ENCODE results near the gene GJA1. TPM values are rescaled to one million over a fixed set of nuclear protein-coding genes. Genes with fewer than 3 reads are reported as not detected.
A peak's percentile ranks its signal among the peaks of the same experiment; 100 is the strongest.
"Not testable (repeated sequence)": the region's sequence is repeated elsewhere in the genome, so short reads cannot be mapped to it uniquely, and the experiment has no call there.

Gene GJA1
- 90.7 and 190 TPM in 2 replicates for total RNA-seq (ENCODE audit: low replicate concordance)
- long read RNA-seq, transcript GJA1-204 (2 exons, 3,152 nt), result major isoform, 15 of 29 reads
- long read RNA-seq, partial matches to known transcripts, result 13 of 29 reads
- long read RNA-seq, other reads (novel, unspliced or antisense), result 1 of 29 reads

- H3K9me3 Mint-ChIP-seq, result no peaks in the 10 kb centered on the region
- peak within 1 kb of the TSS; percentile 89 for H3K27ac Mint-ChIP-seq
- H3K4me1 Mint-ChIP-seq (ENCODE audit: unreplicated experiment), result peaks cover 24% of the 10 kb centered on the region
- H3K27me3 Mint-ChIP-seq, result peaks cover 5% of the 10 kb centered on the region
- H3K4me3 Mint-ChIP-seq, result peak within 1 kb of the TSS; percentile 96
- DNase-seq (ENCODE audit: extremely low spot score, unreplicated experiment), result no peak
- no peaks in the 10 kb centered on the region for H3K36me3 Mint-ChIP-seq
- peak; percentile 22 for TF ChIP-seq CTCF (conservative IDR thresholded peaks at IDR 0.05)
Observed at GRCh38 chr6:121435444-121436069, at the start of gene GJA1. GJA1 (plus strand) TSS chr6:121435646; CDS start chr6:121446848, 11,202 bp downstream.

DNA sequence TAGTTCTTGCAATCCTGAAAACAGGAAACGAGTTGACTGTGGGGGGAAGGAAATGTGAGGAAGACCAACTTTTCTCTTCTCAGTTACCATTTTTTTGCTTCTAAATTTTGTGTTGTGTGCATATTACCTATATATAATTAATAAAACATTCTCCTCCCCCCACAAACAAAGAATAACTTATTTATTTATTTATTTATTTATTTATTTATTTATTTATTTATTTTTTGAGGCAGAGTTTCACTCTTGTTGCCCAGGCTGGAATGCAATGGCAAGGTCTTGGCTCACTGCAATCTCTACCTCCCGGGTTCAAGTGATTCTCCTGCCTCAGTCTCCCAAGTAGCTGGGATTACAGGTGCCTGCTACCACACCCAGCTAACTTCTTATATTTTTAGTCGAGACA, 48.9 kb upstream of the GJA1 start:
- H3K36me3 Mint-ChIP-seq; DNase-seq (ENCODE audit: extremely low spot score, unreplicated experiment); H3K9me3 Mint-ChIP-seq; H3K27me3 Mint-ChIP-seq; H3K4me1 Mint-ChIP-seq (ENCODE audit: unreplicated experiment); H3K27ac Mint-ChIP-seq; H3K4me3 Mint-ChIP-seq: not testable (repeated sequence)

DNA sequence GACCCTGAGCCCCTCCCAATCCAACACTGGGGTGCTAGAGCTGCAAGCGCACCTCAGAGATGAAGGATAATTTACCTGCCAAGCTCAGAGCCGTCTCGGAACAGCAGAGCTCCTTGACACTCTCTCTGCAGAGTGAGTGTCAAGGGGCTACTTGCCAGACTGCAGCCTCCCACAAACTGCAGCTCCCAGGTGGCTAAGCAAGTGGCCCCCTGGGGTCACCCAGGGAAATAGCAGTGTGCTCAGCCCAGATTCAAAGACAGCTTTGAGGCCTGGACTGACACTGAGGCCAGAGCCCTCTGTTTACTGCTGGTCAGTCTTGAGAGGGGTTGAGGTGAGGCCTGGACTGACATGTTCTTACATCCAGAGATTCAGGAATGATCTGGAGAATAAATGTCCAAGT, 46.0 kb upstream of the GJA1 start:
- no peaks in the 10 kb centered on the region for H3K27me3 Mint-ChIP-seq
- H3K4me1 Mint-ChIP-seq (ENCODE audit: unreplicated experiment), result no peaks in the 10 kb centered on the region
- H3K36me3 Mint-ChIP-seq, result no peaks in the 10 kb centered on the region
- no peak for DNase-seq (ENCODE audit: extremely low spot score, unreplicated experiment)
- no peak overlapping the region for H3K27ac Mint-ChIP-seq
- no peak for TF ChIP-seq CTCF (conservative IDR thresholded peaks at IDR 0.05)
- no peak overlapping the region for H3K4me3 Mint-ChIP-seq
- no peaks in the 10 kb centered on the region for H3K9me3 Mint-ChIP-seq

GRCh38 chr6:121393731-121394505, 41.5 kb upstream of the GJA1 start:
- H3K27me3 Mint-ChIP-seq, result no peaks in the 10 kb centered on the region
- no peaks in the 10 kb centered on the region for H3K9me3 Mint-ChIP-seq
- H3K4me1 Mint-ChIP-seq (ENCODE audit: unreplicated experiment), result no peaks in the 10 kb centered on the region
- H3K27ac Mint-ChIP-seq, result no peak overlapping the region
- no peaks in the 10 kb centered on the region for H3K36me3 Mint-ChIP-seq
- no peak overlapping the region for H3K4me3 Mint-ChIP-seq
- no peak for TF ChIP-seq CTCF (conservative IDR thresholded peaks at IDR 0.05)
- DNase-seq (ENCODE audit: extremely low spot score, unreplicated experiment), result no peak

DNA sequence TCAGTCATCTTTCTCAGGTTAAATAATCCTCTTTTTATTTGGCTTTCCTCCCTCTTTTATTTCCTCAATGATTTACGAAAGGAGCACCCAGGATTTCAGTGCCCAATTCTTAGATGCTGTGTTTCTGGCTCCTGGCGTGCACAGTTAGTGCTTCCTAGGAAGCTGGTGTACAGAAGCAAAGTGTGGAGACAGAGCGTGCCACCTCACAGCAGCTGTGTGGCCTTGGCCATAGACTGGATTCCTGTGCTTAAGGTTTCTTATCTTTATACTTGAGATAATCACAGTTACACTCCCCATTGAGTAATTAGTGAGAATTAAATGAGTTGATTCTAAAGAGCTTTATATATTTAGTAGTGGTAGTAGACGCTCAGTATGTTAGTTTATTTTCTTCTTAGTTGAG, 39.7 kb upstream of the GJA1 start:
- no peak overlapping the region for H3K4me3 Mint-ChIP-seq
- no peak overlapping the region for H3K27ac Mint-ChIP-seq
- no peaks in the 10 kb centered on the region for H3K9me3 Mint-ChIP-seq
- no peaks in the 10 kb centered on the region for H3K36me3 Mint-ChIP-seq
- no peaks in the 10 kb centered on the region for H3K27me3 Mint-ChIP-seq
- DNase-seq (ENCODE audit: extremely low spot score, unreplicated experiment), result no peak
- H3K4me1 Mint-ChIP-seq (ENCODE audit: unreplicated experiment), result no peaks in the 10 kb centered on the region
- no peak for TF ChIP-seq CTCF (conservative IDR thresholded peaks at IDR 0.05)

- not testable (repeated sequence) for H3K27ac Mint-ChIP-seq; H3K4me3 Mint-ChIP-seq; DNase-seq (ENCODE audit: extremely low spot score, unreplicated experiment); H3K9me3 Mint-ChIP-seq; H3K36me3 Mint-ChIP-seq; H3K4me1 Mint-ChIP-seq (ENCODE audit: unreplicated experiment); H3K27me3 Mint-ChIP-seq
Observed at GRCh38 chr6:121397188-121397587, 38.3 kb upstream of the GJA1 start.
